PC-3 (cell line): Measurements from ENCODE around the gene LRRC53. TPM values are rescaled to one million over a fixed set of nuclear protein-coding genes. Genes with fewer than 3 reads are reported as not detected.

ENCODE experiments used
- ATAC-seq: fragments of 200-7000 bp; cut with Tn5 transposase; 2 replicates; pipeline ENCODE4 v1.9.1; 2020; ENCODE audit warnings: mild to moderate bottlenecking, moderate library complexity
- BruUV-seq: library from RNA; stranded (reverse); fragments of 400-500 nt; replicated peaks from 2 replicates; lab custom pipeline; 2021; lab: Mats Ljungman, UMichigan
- CTCF ChIA-PET: fragments of 300-600 bp; sonication (Branson Sonifier 250); formaldehyde crosslinking; loops from one replicate; lab custom pipeline; 2022; ENCODE audit warnings: antibody characterized with exemption; lab: Charles Lee
- POLR2A ChIA-PET: fragments of 300-600 bp; sonication (Branson Sonifier 250); formaldehyde crosslinking; loops from one replicate; lab custom pipeline; 2022; ENCODE audit warnings: antibody characterized with exemption; ENCODE audit not compliant: unreplicated experiment; lab: Charles Lee
- DNase-seq: peaks from one replicate; pipeline ENCODE4 v3.0.0-alpha.2; 2015
- H2AFZ ChIP-seq: fragments of 300-600 bp; sonication (generic); 2 replicates; pipeline ENCODE4 v1.6.0; 2016; ENCODE audit warnings: antibody characterized with exemption, low read length
- H3F3A ChIP-seq: fragments of 300-600 bp; sonication (generic); one replicate; pipeline ENCODE4 v1.6.0; 2017; ENCODE audit warnings: antibody characterized with exemption, low read length, control low read depth, mild to moderate bottlenecking; ENCODE audit not compliant: unreplicated experiment
- H3K27ac ChIP-seq: fragments of 300-600 bp; sonication (generic); 2 replicates; pipeline ENCODE4 v1.5.1; 2016; ENCODE audit warnings: mild to moderate bottlenecking, low read length
- H3K27me3 ChIP-seq: fragments of 300-600 bp; sonication (generic); 2 replicates; pipeline ENCODE4 v1.6.1; 2016; ENCODE audit warnings: low read length, mixed read lengths
- H3K36me3 ChIP-seq: fragments of 300-600 bp; sonication (generic); 2 replicates; pipeline ENCODE4 v1.6.1; 2016; ENCODE audit warnings: low read depth, mixed run types, low read length, mixed read lengths
- H3K4me1 ChIP-seq: fragments of 300-600 bp; sonication (generic); 2 replicates; pipeline ENCODE4 v1.5.1; 2016; ENCODE audit warnings: low read length; ENCODE audit not compliant: insufficient read depth
- H3K4me2 ChIP-seq: fragments of 300-600 bp; sonication (generic); 2 replicates; pipeline ENCODE4 v1.6.0; 2016; ENCODE audit warnings: low read length
- H3K4me3 ChIP-seq: fragments of 300-600 bp; sonication (generic); 2 replicates; pipeline ENCODE4 v1.5.1; 2016; ENCODE audit warnings: mild to moderate bottlenecking, low read length, mixed read lengths
- H3K79me2 ChIP-seq: fragments of 300-600 bp; sonication (generic); 2 replicates; pipeline ENCODE4 v1.6.1; 2017; ENCODE audit warnings: low read length, mixed read lengths
- H3K9ac ChIP-seq: fragments of 300-600 bp; sonication (generic); 2 replicates; pipeline ENCODE4 v1.6.0; 2016; ENCODE audit warnings: mild to moderate bottlenecking, low read length
- H3K9me2 ChIP-seq: fragments of 300-600 bp; sonication (generic); replicated peaks from 2 replicates; pipeline ENCODE4 v1.6.1; 2016; ENCODE audit warnings: mixed run types, low read length, mixed read lengths
- H3K9me3 ChIP-seq: fragments of 300-600 bp; sonication (generic); 2 replicates; pipeline ENCODE4 v1.6.1; 2016; ENCODE audit warnings: low read length, mixed read lengths
- H4K20me1 ChIP-seq: fragments of 300-600 bp; sonication (generic); 2 replicates; pipeline ENCODE4 v1.6.1; 2016; ENCODE audit warnings: low read length, mixed read lengths
- CTCF ChIP-seq: fragments of 300-600 bp; sonication (generic); conservative IDR thresholded peaks from 2 replicates; pipeline ENCODE4 v1.5.1; 2017; ENCODE audit warnings: antibody characterized with exemption, low read depth, mild to moderate bottlenecking, low read length
- EZH2 ChIP-seq: fragments of 300-600 bp; sonication (generic); IDR thresholded peaks from one replicate; pipeline ENCODE4 v1.6.1; 2017; ENCODE audit warnings: antibody characterized with exemption, mild to moderate bottlenecking, low read length; ENCODE audit not compliant: unreplicated experiment
- EZH2phosphoT487 ChIP-seq: fragments of 300-600 bp; sonication (generic); IDR thresholded peaks from 2 replicates; pipeline ENCODE4 v1.6.1; 2018; ENCODE audit warnings: mild to moderate bottlenecking, antibody characterized with exemption, low read length, borderline replicate concordance
- intact Hi-C: fragments of 100-400 bp; cut with micrococcal nuclease; formaldehyde crosslinking; loops from 2 replicates; pipeline ENCODE4 v1.9.0; 2023
- total RNA-seq: library from RNA; depleted of rRNA; stranded (reverse); fragments of >200 nt; gene quantifications from 2 replicates; pipeline ENCODE4 v1.2.3, GENCODE V29; 2014

Gene LRRC53
- total RNA-seq, 1 experiment from 2014 or later, result not detected

- no peak for TF ChIP-seq CTCF
- no peak for TF ChIP-seq EZH2phosphoT487
- no peak for TF ChIP-seq EZH2
- no peaks in the 10 kb centered on the region for H3K9me2 ChIP-seq
- H3K79me2 ChIP-seq, result no peaks in the 10 kb centered on the region
- no peak for DNase-seq
- no peaks in the 10 kb centered on the region for H3K4me1 ChIP-seq
- no peaks in the 10 kb centered on the region for H3K9me3 ChIP-seq
- no peaks in the 10 kb centered on the region for H3F3A ChIP-seq
- ATAC-seq, result no peak
- no peak overlapping the region for H3K4me2 ChIP-seq
- no peak overlapping the region for H3K4me3 ChIP-seq
- BruUV-seq, result no TSS peak
- H3K36me3 ChIP-seq, result no peaks in the 10 kb centered on the region
- intact Hi-C loops, result no loop called here
- H3K27ac ChIP-seq, result no peak overlapping the region
- H3K27me3 ChIP-seq, result peaks cover 24% of the 10 kb centered on the region
- ChIA-PET CTCF (no interaction called here), POLR2A (no interaction called here)
- no peaks in the 10 kb centered on the region for H4K20me1 ChIP-seq
- H3K9ac ChIP-seq, result no peak overlapping the region
- no peak overlapping the region for H2AFZ ChIP-seq
These were observed 13.5 kb downstream of the LRRC53 start for GRCh38 chr1:74498901-74499300.

GRCh38 chr1:74496669-74497068, 15.7 kb downstream of the LRRC53 start:
- H3K36me3 ChIP-seq, result no peaks in the 10 kb centered on the region
- H3K9ac ChIP-seq, result no peak overlapping the region
- no peaks in the 10 kb centered on the region for H3K79me2 ChIP-seq
- H2AFZ ChIP-seq, result no peak overlapping the region
- intact Hi-C loops, result no loop called here
- ChIA-PET CTCF (no interaction called here), POLR2A (no interaction called here)
- DNase-seq, result no peak
- no peaks in the 10 kb centered on the region for H3K9me3 ChIP-seq
- H3K27me3 ChIP-seq, result peaks cover 46% of the 10 kb centered on the region
- no peaks in the 10 kb centered on the region for H3K9me2 ChIP-seq
- H3K4me1 ChIP-seq, result no peaks in the 10 kb centered on the region
- no peak overlapping the region for H3K4me3 ChIP-seq
- BruUV-seq, result no TSS peak
- no peak overlapping the region for H3K27ac ChIP-seq
- H3F3A ChIP-seq, result no peaks in the 10 kb centered on the region
- no peaks in the 10 kb centered on the region for H4K20me1 ChIP-seq
- no peak overlapping the region for H3K4me2 ChIP-seq
- ATAC-seq, result no peak
- no peak for TF ChIP-seq CTCF
- TF ChIP-seq EZH2, result no peak
- no peak for TF ChIP-seq EZH2phosphoT487

- H3K4me1 ChIP-seq, result no peaks in the 10 kb centered on the region
- H3F3A ChIP-seq, result no peaks in the 10 kb centered on the region
- no peaks in the 10 kb centered on the region for H3K9me3 ChIP-seq
- peaks cover 50% of the 10 kb centered on the region; the same call in 1 of the 2 replicates for H3K27me3 ChIP-seq
- intact Hi-C loops, result no loop called here
- H3K36me3 ChIP-seq, result no peaks in the 10 kb centered on the region
- no peak overlapping the region for H3K27ac ChIP-seq
- no peaks in the 10 kb centered on the region for H3K9me2 ChIP-seq
- no peak overlapping the region for H2AFZ ChIP-seq
- ATAC-seq (no peak), DNase-seq (peak; percentile 8)
- no peak for TF ChIP-seq EZH2
- no peak for TF ChIP-seq EZH2phosphoT487
- no peak for TF ChIP-seq CTCF
- H3K79me2 ChIP-seq, result no peaks in the 10 kb centered on the region
- H3K9ac ChIP-seq, result no peak overlapping the region
- POLR2A ChIA-PET, result no interaction called here
- no peak overlapping the region for H3K4me3 ChIP-seq
- H4K20me1 ChIP-seq, result no peaks in the 10 kb centered on the region
- no peak overlapping the region for H3K4me2 ChIP-seq
- CTCF ChIA-PET, result no interaction called here
- BruUV-seq, result no TSS peak
These were observed 26.4 kb downstream of the LRRC53 start for GRCh38 chr1:74486036-74486435.
